Erythroblast (primary cell): ENCODE measurements around the gene RNU2-63P.
"Not testable (repeated sequence)": the region's sequence is repeated elsewhere in the genome, so short reads cannot be mapped to it uniquely, and the experiment has no call there.

ENCODE experiments used
- DNase-seq, 2 experiments: peaks; one replicate each; lab custom pipeline; 2025; lab: John Stamatoyannopoulos, UW
- GATA1 ChIP-seq: IDR thresholded peaks from 2 replicates; pipeline ENCODE4 v1.6.1; 2011; ENCODE audit warnings: low read depth, mild to moderate bottlenecking, control low read depth, low read length, moderate library complexity
- POLR2A ChIP-seq: IDR thresholded peaks from 2 replicates; pipeline ENCODE4 v1.6.1; 2011; ENCODE audit warnings: mild to moderate bottlenecking, low read length

The RNU2-63P gene

GRCh38 chr2:88048541-88048940 lies 32.2 kb upstream of the RNU2-63P start:
- TF ChIP-seq GATA1 (no peak), POLR2A (no peak)
- DNase-seq = no peak

GRCh38 chr2:88045561-88045960 lies 29.2 kb upstream of the RNU2-63P start:
- not testable (repeated sequence) for DNase-seq

DNA sequence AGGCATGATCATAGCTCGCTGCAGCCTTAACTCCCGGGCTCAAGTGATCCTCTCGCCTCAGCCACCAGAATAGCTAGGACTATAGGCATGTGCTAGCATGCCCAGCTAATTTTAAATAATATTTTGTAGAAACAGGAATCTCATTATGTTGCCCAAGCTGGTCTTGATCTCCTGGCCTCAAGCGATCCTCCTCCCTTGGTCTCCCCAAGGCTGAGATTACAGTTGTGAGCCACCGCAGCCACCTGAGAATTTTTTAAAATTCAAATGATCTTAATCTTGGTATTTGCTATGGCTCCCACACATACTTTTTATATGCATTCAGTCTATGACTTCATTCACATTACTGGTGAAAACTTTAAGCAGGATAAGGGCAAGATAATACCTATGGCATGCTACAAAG lies 26.1 kb upstream of the RNU2-63P start:
- no peak for DNase-seq
- no peak for TF ChIP-seq GATA1
- TF ChIP-seq POLR2A = no peak

DNA sequence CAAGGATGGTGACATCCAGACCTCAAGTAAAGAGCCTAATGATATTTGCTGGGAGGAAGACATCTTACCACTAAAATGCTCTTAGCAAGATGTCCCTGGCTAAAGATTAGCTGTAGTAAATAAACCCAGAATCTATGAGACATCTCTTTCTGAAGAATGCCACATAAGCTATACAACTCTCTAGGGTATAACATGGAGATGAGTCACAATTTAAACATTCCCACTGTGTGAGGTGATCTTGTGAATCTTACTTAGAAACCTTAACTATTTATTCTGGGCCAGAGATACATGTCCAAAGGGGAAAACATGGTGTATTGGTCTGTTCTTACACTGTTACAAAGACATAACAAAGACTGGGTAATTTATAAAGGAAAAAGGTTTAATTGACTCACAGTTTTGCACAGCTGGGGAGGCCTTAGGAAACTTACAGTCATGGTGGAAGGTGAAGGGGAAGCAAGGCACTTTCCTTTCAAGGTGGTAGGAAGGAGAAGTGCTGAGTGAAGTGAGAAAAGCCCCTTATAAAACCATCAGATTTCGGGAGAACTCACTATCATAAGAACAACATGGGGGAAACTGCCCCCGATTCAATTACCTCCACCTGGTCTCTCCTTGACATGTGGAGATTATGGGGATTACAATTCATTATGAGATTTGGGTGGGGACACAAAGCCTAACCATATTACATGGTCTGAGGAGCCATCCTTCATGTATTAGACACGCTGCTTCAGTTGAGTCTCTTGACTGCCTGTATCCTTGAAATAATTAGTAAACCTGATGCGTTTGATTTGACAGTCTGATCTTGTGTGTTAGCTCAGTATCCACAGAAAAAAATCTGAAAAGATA lies 22.1 kb upstream of the RNU2-63P start:
- no peak for DNase-seq

DNA sequence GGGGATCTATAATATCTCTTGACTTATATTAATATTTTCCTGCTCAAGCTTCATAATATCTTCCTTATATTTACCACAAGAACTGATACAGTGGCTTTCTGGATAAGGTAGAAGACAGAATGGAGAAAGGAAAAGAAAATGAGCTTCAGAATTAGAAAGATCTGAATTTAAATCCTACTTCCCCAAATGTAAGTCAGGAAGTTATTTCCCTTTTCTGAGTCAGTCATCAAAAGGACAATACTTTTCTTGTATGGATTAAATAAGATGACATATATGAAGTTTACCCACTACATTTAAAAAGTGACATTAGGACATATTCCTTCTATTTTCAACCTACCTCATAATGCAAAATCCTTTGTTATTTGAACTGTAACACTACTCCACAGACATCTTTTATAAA lies 20.3 kb upstream of the RNU2-63P start:
- no peak for TF ChIP-seq POLR2A
- TF ChIP-seq GATA1 = no peak
- DNase-seq = no peak

More for the DNA sequence above, 22.1 kb upstream of the RNU2-63P start:
- TF ChIP-seq GATA1 (no peak), POLR2A (no peak)

DNA sequence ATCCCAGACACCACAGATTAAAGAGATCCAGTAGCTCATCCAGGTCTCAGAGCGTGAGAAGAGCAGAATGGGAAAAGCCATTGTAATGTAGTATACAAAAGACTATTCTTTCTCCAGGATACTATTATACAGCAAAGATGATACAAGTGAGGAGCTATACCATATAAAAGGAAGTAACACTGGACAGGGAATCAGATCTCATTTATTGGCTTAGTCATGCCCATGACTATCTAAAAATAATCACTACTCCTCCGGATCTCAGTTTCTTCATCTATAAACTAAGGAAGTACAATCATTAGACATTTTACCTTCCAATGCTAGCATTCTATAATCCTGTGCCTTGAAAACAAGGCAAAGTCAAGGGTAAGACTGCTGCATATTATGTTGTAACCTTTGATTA lies 19.8 kb upstream of the RNU2-63P start:
- no peak for DNase-seq
- TF ChIP-seq GATA1 (no peak), POLR2A (no peak)

GRCh38 chr2:88032070-88032702 lies 15.8 kb upstream of the RNU2-63P start:
- TF ChIP-seq POLR2A (no peak), GATA1 (no peak)
- DNase-seq = no peak

GRCh38 chr2:88028931-88029330 lies 12.6 kb upstream of the RNU2-63P start:
- DNase-seq = no peak
- no peak for TF ChIP-seq POLR2A
- TF ChIP-seq GATA1 = no peak

DNA sequence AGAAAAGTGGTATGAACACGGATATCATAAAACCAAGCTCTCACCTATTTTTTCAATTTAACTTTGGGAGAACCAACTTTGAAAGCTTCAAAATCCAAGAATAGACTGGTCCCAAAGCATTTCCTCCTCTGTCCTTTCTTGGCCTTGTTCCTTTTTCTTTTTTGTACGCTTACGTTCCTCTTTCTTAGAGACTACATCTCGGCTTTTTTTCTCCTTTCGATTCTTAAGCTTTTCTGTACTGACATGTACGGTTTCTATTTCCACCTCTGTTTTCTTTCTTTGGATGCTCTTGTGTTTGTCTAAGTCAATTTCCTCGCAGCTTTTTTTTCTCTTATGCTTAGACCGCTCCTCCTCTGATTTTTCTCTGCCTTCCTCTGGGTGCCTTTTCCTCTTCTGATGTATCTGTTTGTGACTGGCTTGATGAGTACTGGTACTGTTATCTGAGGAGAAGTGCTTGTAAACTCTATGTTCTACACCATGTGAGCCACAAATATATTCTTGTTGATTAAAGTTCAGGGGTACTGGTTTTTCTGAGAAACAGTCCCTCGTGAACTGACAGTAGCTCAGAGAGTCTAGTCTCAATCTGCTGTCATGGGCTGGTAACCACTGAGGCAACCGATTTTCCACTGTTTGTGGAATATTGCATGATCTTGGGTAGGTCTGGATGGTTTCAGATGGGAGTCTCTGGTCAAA lies 11.5 kb upstream of the RNU2-63P start:
- TF ChIP-seq POLR2A (no peak), GATA1 (no peak)
- DNase-seq = peak in 1 of 2 experiments; percentile 28

DNA sequence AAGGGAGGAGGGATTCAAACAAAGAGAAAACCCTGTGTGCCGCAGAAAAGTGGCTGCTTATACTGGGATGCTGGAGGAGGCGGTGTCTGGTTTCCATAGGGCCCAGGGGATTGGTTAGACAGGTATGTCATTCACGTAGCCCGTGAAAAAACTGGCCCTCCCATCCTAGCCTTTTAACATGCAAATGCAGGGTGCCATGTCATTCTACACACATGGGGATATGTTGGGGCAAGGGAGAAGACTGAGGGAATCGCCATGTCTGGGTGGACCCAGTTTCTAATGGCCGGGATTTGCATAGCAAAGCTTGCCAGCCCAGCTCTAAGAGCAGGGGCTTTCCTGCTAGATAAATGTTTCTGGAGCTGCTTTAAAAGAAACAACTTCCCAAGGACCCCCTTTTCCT lies 8.2 kb upstream of the RNU2-63P start:
- DNase-seq = no peak
- TF ChIP-seq GATA1 = no peak
- no peak for TF ChIP-seq POLR2A

DNA sequence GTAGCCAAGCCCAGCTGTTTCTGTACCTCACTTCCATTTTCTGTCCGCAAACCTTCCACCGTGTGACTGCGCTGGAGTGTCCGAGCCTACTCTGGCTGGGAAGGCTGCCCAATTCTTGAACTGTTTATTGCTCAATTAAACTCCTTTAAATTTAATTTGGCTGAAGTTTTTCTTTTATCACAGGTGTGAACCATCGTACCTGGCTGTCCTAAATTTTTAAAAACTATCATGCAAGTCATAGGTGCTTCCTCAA lies 6.2 kb upstream of the RNU2-63P start:
- no peak for TF ChIP-seq GATA1
- TF ChIP-seq POLR2A = no peak
- DNase-seq = no peak

DNA sequence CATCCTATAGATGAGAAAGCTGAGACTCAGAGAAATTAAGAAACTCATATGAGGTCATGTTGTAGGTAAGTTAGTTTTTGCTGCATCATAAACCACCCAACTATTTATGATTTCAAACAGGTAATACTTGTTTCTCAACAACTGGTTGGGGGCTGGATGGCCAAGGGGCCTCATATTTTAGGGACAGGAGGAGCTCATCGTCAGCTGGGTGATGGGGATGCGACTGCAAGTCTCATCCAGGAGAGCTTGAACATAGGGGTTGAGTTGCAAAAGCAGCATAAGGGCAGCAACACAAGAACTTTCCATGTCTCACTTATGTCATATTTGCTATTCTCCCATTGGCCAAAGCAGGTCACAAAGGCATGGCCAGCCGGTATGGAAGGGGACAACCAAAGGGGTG lies 3.6 kb upstream of the RNU2-63P start:
- TF ChIP-seq POLR2A = no peak
- TF ChIP-seq GATA1 = no peak
- peak in 1 of 2 experiments; percentile 13 for DNase-seq

- no peak for DNase-seq
- no peak for TF ChIP-seq GATA1
- TF ChIP-seq POLR2A = no peak
These were observed 2.6 kb upstream of the RNU2-63P start for GRCh38 chr2:88018909-88019308.

DNA sequence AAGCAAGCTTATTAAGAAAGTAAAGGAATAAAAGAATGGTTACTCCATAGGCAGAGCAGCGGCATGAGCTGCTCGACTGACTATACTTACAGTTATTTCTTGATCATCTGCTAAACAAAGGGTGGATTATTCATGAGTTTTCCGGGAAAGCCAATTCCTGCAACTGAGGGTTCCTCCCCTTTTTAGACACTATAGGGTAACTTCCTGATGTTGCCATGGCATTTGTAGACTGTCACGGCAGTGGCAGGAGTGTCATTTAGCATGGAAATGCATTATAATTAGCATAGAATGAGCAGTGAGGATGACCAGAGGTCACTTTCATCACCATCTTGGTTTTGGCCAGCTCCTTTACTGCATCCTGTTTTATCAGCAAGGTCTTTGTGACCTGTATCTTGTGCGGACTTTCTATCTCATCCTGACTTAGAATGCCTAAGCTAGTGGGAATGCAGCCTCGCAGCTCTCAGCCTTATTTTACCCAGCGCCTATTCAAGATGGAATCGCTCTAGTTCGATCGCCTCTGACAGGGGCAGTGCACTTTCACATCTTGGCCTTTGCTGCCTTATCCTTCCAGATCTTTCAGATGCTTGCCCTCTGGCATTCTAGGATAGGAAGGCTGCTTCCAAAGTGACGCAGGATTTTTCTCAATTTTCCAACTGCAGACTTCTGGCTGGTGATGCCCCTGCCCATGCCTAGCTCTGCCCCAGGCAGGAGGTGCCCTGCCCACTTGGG lies 1.9 kb upstream of the RNU2-63P start:
- DNase-seq = peak in 1 of 2 experiments; percentile 23

GRCh38 chr2:88017780-88018038 lies 1.4 kb upstream of the RNU2-63P start:
- DNase-seq = not testable (repeated sequence)
